K562 (cell line): Measurements from ENCODE around the gene ATRIP. TPM values are rescaled to one million over a fixed set of nuclear protein-coding genes. Genes with fewer than 3 reads are reported as not detected.

Experiments
- ATAC-seq: fragments of 200-7000 bp; cut with Tn5 transposase; 3 replicates; pipeline ENCODE4 v1.9.1; 2020; ENCODE audit warnings: moderate library complexity
- BruUV-seq: library from RNA; stranded (reverse); fragments of 400-500 nt; replicated peaks from 2 replicates; lab custom pipeline; 2021; lab: Mats Ljungman, UMichigan
- CTCF ChIA-PET: fragments of 300-600 bp; formaldehyde crosslinking; extraction: SDS; loops from one replicate; lab custom pipeline; 2021; ENCODE audit warnings: low intra/inter-chr PET ratio; lab: Yijun Ruan, JAX
- POLR2A ChIA-PET: fragments of 300-600, 350-650 bp; sonication (Branson Sonifier 250); formaldehyde crosslinking; extraction: SDS; loops from one replicate; lab custom pipeline; 2021; ENCODE audit warnings: antibody characterized with exemption, inconsistent platforms; lab: Yijun Ruan, JAX
- DNase-seq, 4 experiments: peaks; one replicate each; pipeline versions ENCODE4 v3.0.0 to v3.0.0-alpha.2; 2011 to 2018; ENCODE audit warnings: low spot score in 3 of 4, mixed read lengths in 3 of 4; ENCODE audit errors: extremely low read depth in 1 of 4
- FAIRE-seq: peaks from 2 replicates; lab custom pipeline; 2011; peaks lifted over from hg19 to GRCh38; lab: Jason Lieb, UNC
- H2AFZ ChIP-seq: 2 replicates; pipeline ENCODE4 v1.6.0; 2011; ENCODE audit warnings: low read depth, low read length, control low read depth, inconsistent platforms
- H3K27ac ChIP-seq: fragments of 200-600 bp; 3 replicates; pipeline ENCODE4 v1.8.0; 2011; ENCODE audit warnings: low read depth, mild to moderate bottlenecking, control low read depth, inconsistent platforms, low read length, moderate library complexity, mixed read lengths; ENCODE audit errors: extremely low read depth
- H3K27me3 ChIP-seq, 2 experiments: fragments of 300-600 bp in 1 of 2; 2 replicates in 1 of 2; 3 replicates in 1 of 2; pipeline versions ENCODE4 v1.6.0 to v1.8.0; 2011; ENCODE audit warnings: inconsistent platforms in 2 of 2, low read length in 2 of 2, mild to moderate bottlenecking in 1 of 2, mixed read lengths in 1 of 2, moderate library complexity in 1 of 2; ENCODE audit not compliant: control insufficient read depth in 2 of 2, insufficient read depth in 2 of 2
- H3K36me3 ChIP-seq: fragments of 300-600 bp; 3 replicates; pipeline ENCODE4 v1.8.0; 2011; ENCODE audit warnings: mild to moderate bottlenecking, low read length, inconsistent platforms; ENCODE audit not compliant: control insufficient read depth, insufficient read depth
- H3K4me1 ChIP-seq, 2 experiments: fragments of 200-600 bp in 1 of 2; replicated peaks in 1 of 2; 2 replicates in 1 of 2; 3 replicates in 1 of 2; pipeline versions ENCODE4 v1.5.1 to v1.8.0; 2011; ENCODE audit warnings: inconsistent platforms in 2 of 2, low read length in 2 of 2, mild to moderate bottlenecking in 1 of 2, mixed read lengths in 1 of 2, moderate library complexity in 1 of 2; ENCODE audit not compliant: control insufficient read depth in 2 of 2, insufficient read depth in 2 of 2
- H3K4me2 ChIP-seq: 2 replicates; pipeline ENCODE4 v1.6.1; 2011; ENCODE audit warnings: low read length, control low read depth, inconsistent platforms, mixed read lengths; ENCODE audit not compliant: insufficient read depth
- H3K4me3 ChIP-seq: fragments of 200-600 bp; sonication (generic), shearing (Covaris generic); 2 replicates; pipeline ENCODE4 v1.5.1; 2016; ENCODE audit warnings: control low read depth, inconsistent platforms
- H3K79me2 ChIP-seq: fragments of 200-600 bp; 3 replicates; pipeline ENCODE4 v1.8.0; 2011; ENCODE audit warnings: low read length, inconsistent platforms; ENCODE audit not compliant: control insufficient read depth, insufficient read depth
- H3K9ac ChIP-seq, 2 experiments: 2 replicates each; pipeline versions ENCODE4 v1.6.0 to v1.6.1; 2011; ENCODE audit warnings: low read depth in 2 of 2, low read length in 2 of 2, control low read depth in 1 of 2, inconsistent platforms in 1 of 2, mild to moderate bottlenecking in 1 of 2, mixed read lengths in 1 of 2; ENCODE audit not compliant: insufficient read depth in 1 of 2
- H3K9me1 ChIP-seq: one replicate; pipeline ENCODE4 v1.6.0; 2011; ENCODE audit warnings: inconsistent platforms, mild to moderate bottlenecking, low read length, moderate library complexity; ENCODE audit not compliant: control insufficient read depth, insufficient read depth
- H3K9me3 ChIP-seq: replicated peaks from 2 replicates; pipeline ENCODE4 v1.5.1; 2011; ENCODE audit warnings: low read depth, low read length, inconsistent platforms; ENCODE audit not compliant: control insufficient read depth, insufficient read depth
- H4K20me1 ChIP-seq: replicated peaks from 2 replicates; pipeline ENCODE4 v1.6.1; 2011; ENCODE audit warnings: low read length, inconsistent platforms, mixed read lengths; ENCODE audit not compliant: control insufficient read depth, insufficient read depth
- CTCFL ChIP-seq: IDR thresholded peaks from 2 replicates; pipeline ENCODE4 v1.6.1; 2011; ENCODE audit warnings: borderline replicate concordance, low read depth, mild to moderate bottlenecking, moderate library complexity, low read length; ENCODE audit not compliant: insufficient read depth, poor library complexity, severe bottlenecking
- ESRRB ChIP-seq: fragments of 250-450 bp; sonication (Bioruptor Pico); IDR thresholded peaks from 2 replicates; pipeline ENCODE4 v1.5.0; 2020; ENCODE audit warnings: mild to moderate bottlenecking, moderate library complexity, borderline replicate concordance
- ETV6 ChIP-seq, 3 experiments: fragments of 150-350 bp in 1 of 3; sonication (generic) in 1 of 3; formaldehyde crosslinking in 1 of 3; IDR thresholded peaks; 2 replicates each; pipeline versions ENCODE4 v1.6.1 to v1.8.0; 2014 to 2022; ENCODE audit warnings: borderline replicate concordance in 2 of 3, low read depth in 2 of 3, antibody characterized with exemption in 1 of 3, low read length in 1 of 3, mild to moderate bottlenecking in 1 of 3, missing genetic modification reagents in 1 of 3
- HSF4 ChIP-seq: fragments of 250-450 bp; sonication (Bioruptor Pico); IDR thresholded peaks from 2 replicates; pipeline ENCODE4 v2.1.2; 2022; ENCODE audit warnings: mild to moderate bottlenecking, moderate library complexity, borderline replicate concordance
- LEF1 ChIP-seq: fragments of 450-650 bp; IDR thresholded peaks from 2 replicates; pipeline ENCODE4 v1.6.1; 2016; ENCODE audit warnings: mild to moderate bottlenecking
- MECOM ChIP-seq: fragments of 250-450 bp; sonication (Bioruptor Pico); IDR thresholded peaks from 2 replicates; pipeline ENCODE4 v1.8.0; 2022; ENCODE audit warnings: inconsistent platforms
- MITF ChIP-seq: IDR thresholded peaks from 2 replicates; pipeline ENCODE4 v1.6.1; 2014; ENCODE audit warnings: antibody characterized with exemption
- SIN3A ChIP-seq, 2 experiments: fragments of 150-350 bp in 1 of 2; IDR thresholded peaks; 2 replicates each; pipeline ENCODE4 v1.6.1; 2011 to 2016; ENCODE audit warnings: borderline replicate concordance in 2 of 2, low read depth in 2 of 2, low read length in 2 of 2, mild to moderate bottlenecking in 2 of 2, moderate library complexity in 2 of 2; ENCODE audit not compliant: control insufficient read depth in 1 of 2
- SMARCA5 ChIP-seq: fragments of 450-650 bp; IDR thresholded peaks from 2 replicates; pipeline ENCODE4 v1.6.1; 2016
- STAG1 ChIP-seq: sonication (generic); formaldehyde crosslinking; IDR thresholded peaks from 2 replicates; pipeline ENCODE4 v1.5.0; 2020; ENCODE audit warnings: missing genetic modification reagents, borderline replicate concordance
- TEAD1 ChIP-seq, 2 experiments: fragments of 450-650 bp in 1 of 2; sonication (generic) in 1 of 2; formaldehyde crosslinking; IDR thresholded peaks; 2 replicates each; pipeline versions ENCODE4 v1.4.0 to v1.8.0; 2020 to 2022; ENCODE audit warnings: mild to moderate bottlenecking in 2 of 2, missing genetic modification reagents in 1 of 2
- ZBTB34 ChIP-seq: fragments of 250-450 bp; sonication (Bioruptor Pico); IDR thresholded peaks from 2 replicates; pipeline ENCODE4 v1.8.0; 2021; ENCODE audit warnings: mild to moderate bottlenecking, moderate library complexity
- ZBTB8A ChIP-seq: fragments of 450-650 bp; IDR thresholded peaks from 2 replicates; pipeline ENCODE4 v1.6.1; 2018; ENCODE audit warnings: mild to moderate bottlenecking, moderate library complexity; ENCODE audit not compliant: partially characterized antibody
- ZNF134 ChIP-seq: fragments of 250-450 bp; sonication (Bioruptor Pico); conservative IDR thresholded peaks from 2 replicates; pipeline ENCODE4 v1.4.0; 2020
- ZNF512 ChIP-seq: IDR thresholded peaks from 2 replicates; pipeline ENCODE4 v1.6.1; 2016; ENCODE audit warnings: missing genetic modification characterization, missing compliant biosample characterization
- WGBS: fragments of 100-300 bp; shearing (Covaris generic); methylation state at CpG from one replicate; pipeline ENCODE4 v1.1.6; 2016; ENCODE audit warnings: low coverage, mixed read lengths; ENCODE audit not compliant: insufficient coverage; ENCODE audit errors: missing lambda C conversion rate; 5-methylcytosine and 5-hydroxymethylcytosine counted together
- in situ Hi-C: fragments of 300-500 bp; cut with MboI; formaldehyde crosslinking; loops from 4 replicates; pipeline ENCODE4 v1.15.0; 2018; ENCODE audit warnings: inconsistent platforms, mixed read lengths
- intact Hi-C: fragments of 100-400 bp; cut with micrococcal nuclease; formaldehyde crosslinking; loops from 2 replicates; pipeline ENCODE4 v1.14.2; 2022
- polyA plus RNA-seq, 8 experiments: library from polyadenylated mRNA; depleted of rRNA in 4 of 8; stranded (reverse) in 5 of 8; unstranded in 3 of 8; fragments of >200 nt; fragmentation: Nextera tagmentation in 2 of 8; fragmentation: Illumina TruSeq in 1 of 8; extraction: Ambion mirVana in 2 of 8; extraction: Trizol in 1 of 8; gene quantifications; 2 replicates each; pipeline versions ENCODE4 v1.2.1 to v1.2.3, GENCODE V29; 2011 to 2014; ENCODE audit warnings: inconsistent platforms in 1 of 8, missing spikeins in 1 of 8
- total RNA-seq, 7 experiments: library from RNA; depleted of rRNA in 6 of 7; stranded (reverse); fragments of >200 nt in 6 of 7; fragmentation: Illumina TruSeq in 2 of 7; extraction: Trizol in 2 of 7; gene quantifications; 2 replicates each; pipeline versions ENCODE4 v1.2.1 to v1.2.3, GENCODE V29; 2011 to 2021; ENCODE audit warnings: low replicate concordance in 1 of 7

Gene ATRIP
- total and polyA plus RNA-seq, 9 of the 15 experiments (the other 6 are each of a cell fraction or from before 2014, with no cell fraction given) = 1.7 to 15.7 (median 10.5) TPM

- no peak overlapping the region for H3K27ac ChIP-seq
- H2AFZ ChIP-seq = no peak overlapping the region
- no peaks in the 10 kb centered on the region for H4K20me1 ChIP-seq
- 76% methylated on average over 10 of the region's 11 CpGs for WGBS
- in situ Hi-C loops = no loop called here
- H3K9me3 ChIP-seq = no peaks in the 10 kb centered on the region
- H3K79me2 ChIP-seq = peaks cover 21% of the 10 kb centered on the region
- H3K4me1 ChIP-seq = peaks cover 5 to 27% of the 10 kb centered on the region in 2 experiments; a peak in 4 of 5 replicates
- intact Hi-C loops = no loop called here
- ATAC-seq (no peak), DNase-seq (no peak), FAIRE-seq (no peak)
- H3K9me1 ChIP-seq = no peaks in the 10 kb centered on the region
- H3K4me2 ChIP-seq = no peak overlapping the region
- no TSS peak for BruUV-seq
- POLR2A ChIA-PET = interaction anchor here (2.5 kb wide), 1 partner anchor 74 kb away, joined by 6 read pairs; no protein-coding TSS in a partner anchor
- no peaks in the 10 kb centered on the region for H3K36me3 ChIP-seq
- no peak overlapping the region for H3K4me3 ChIP-seq
- no peaks in the 10 kb centered on the region for H3K27me3 ChIP-seq
- H3K9ac ChIP-seq = peak overlapping the region in 1 of 2 experiments; percentile 28; a peak in 1 of 4 replicates
- CTCF ChIA-PET = no interaction called here
- TF ChIP-seq TEAD1 (CRISPR knock-in tag; IDR thresholded peaks at IDR 0.05) (no peak), ESRRB (CRISPR knock-in tag) (no peak), ETV6 (IDR thresholded peaks at IDR 0.05; ENCODE audit: borderline replicate concordance in 1 of 2, low read depth in 2 of 2, low read length in 1 of 2) (no peak), ETV6 (CRISPR knock-in tag; IDR thresholded peaks at IDR 0.05; ENCODE audit: borderline replicate concordance) (no peak), ZNF134 (no peak), CTCFL (no peak), SMARCA5 (no peak), ZBTB34 (CRISPR knock-in tag) (no peak), ZBTB8A (no peak), SIN3A (IDR thresholded peaks at IDR 0.05; ENCODE audit: borderline replicate concordance in 2 of 2, control insufficient read depth in 1 of 2, low read depth in 2 of 2, low read length in 2 of 2) (no peak), MECOM (CRISPR knock-in tag) (no peak), HSF4 (CRISPR knock-in tag) (no peak), ZNF512 (tag) (no peak), LEF1 (no peak), MITF (no peak), STAG1 (CRISPR knock-in tag) (no peak)
These were observed 28.7 kb downstream of the ATRIP start for GRCh38 chr3:48475188-48475587.
